ENCODE data around the gene STX8. TPM values are rescaled to one million over a fixed set of nuclear protein-coding genes. Genes with fewer than 3 reads are reported as not detected.

Gene STX8
- total and polyA plus RNA-seq, 9 of the 15 experiments (the other 6 are each of a cell fraction or from before 2014, with no cell fraction given): 14.6 to 42.5 (median 22.1) TPM

GRCh38 chr17:9435165-9435564 lies 140.5 kb downstream of the STX8 start:
- ATAC-seq (no peak), DNase-seq (ENCODE audit: extremely low read depth in 1 of 4, low spot score in 3 of 4) (no peak), FAIRE-seq (no peak)
- Histone ChIP-seq H3K9ac (ENCODE audit: insufficient read depth in 1 of 2, low read depth in 2 of 2, low read length in 2 of 2) (no peak overlapping the region), H3K27ac (ENCODE audit: extremely low read depth, low read depth, low read length) (no peak overlapping the region), H3K9me1 (ENCODE audit: control insufficient read depth, insufficient read depth, low read length) (no peaks in the 10 kb centered on the region), H3K9me3 (replicated peaks; ENCODE audit: control insufficient read depth, insufficient read depth, low read depth, low read length) (no peaks in the 10 kb centered on the region), H3K4me1 (replicated peaks in 1 of 2; ENCODE audit: control insufficient read depth in 2 of 2, insufficient read depth in 2 of 2, low read length in 2 of 2) (no peaks in the 10 kb centered on the region), H2AFZ (ENCODE audit: low read depth, low read length) (no peak overlapping the region), H3K79me2 (ENCODE audit: control insufficient read depth, insufficient read depth, low read length) (no peaks in the 10 kb centered on the region), H3K4me2 (ENCODE audit: insufficient read depth, low read length) (no peak overlapping the region), H3K27me3 (ENCODE audit: control insufficient read depth in 2 of 2, insufficient read depth in 2 of 2, low read length in 2 of 2) (no peaks in the 10 kb centered on the region), H3K4me3 (no peak overlapping the region), H4K20me1 (replicated peaks; ENCODE audit: control insufficient read depth, insufficient read depth, low read length) (no peaks in the 10 kb centered on the region), H3K36me3 (ENCODE audit: control insufficient read depth, insufficient read depth, low read length) (no peaks in the 10 kb centered on the region)
- no TSS peak for BruUV-seq (replicated peaks)
- CTCF ChIA-PET (ENCODE audit: low intra/inter-chr PET ratio): no interaction called here
- intact Hi-C loops (cut with micrococcal nuclease) (no loop called here), in situ Hi-C loops (cut with MboI) (no loop called here)
- POLR2A ChIA-PET: no interaction called here
- 9% methylated on average over 5 of the region's 6 CpGs for WGBS (ENCODE audit: insufficient coverage, low coverage, missing lambda C conversion rate)
- TF ChIP-seq ZNF184 (CRISPR knock-in tag; IDR thresholded peaks at IDR 0.05) (no peak), PHB (CRISPR knock-in tag; IDR thresholded peaks at IDR 0.05) (no peak), TCF7L2 (IDR thresholded peaks at IDR 0.05; ENCODE audit: low read depth, low read length) (no peak), ETV6 (IDR thresholded peaks at IDR 0.05; ENCODE audit: borderline replicate concordance in 1 of 2, low read depth in 2 of 2, low read length in 1 of 2) (no peak), ETV6 (CRISPR knock-in tag; IDR thresholded peaks at IDR 0.05; ENCODE audit: borderline replicate concordance) (no peak), NONO (IDR thresholded peaks at IDR 0.05; ENCODE audit: low read depth in 2 of 2, low read length in 1 of 2) (no peak), RHOXF2B (CRISPR knock-in tag; conservative IDR thresholded peaks at IDR 0.05) (no peak), TOE1 (IDR thresholded peaks at IDR 0.05; ENCODE audit: borderline replicate concordance) (no peak), TOE1 (CRISPR knock-in tag; IDR thresholded peaks at IDR 0.05; ENCODE audit: borderline replicate concordance, low read depth) (no peak), ZNF444 (CRISPR knock-in tag; IDR thresholded peaks at IDR 0.05) (no peak), ZNF174 (CRISPR knock-in tag; IDR thresholded peaks at IDR 0.05) (no peak), NRF1 (conservative IDR thresholded peaks at IDR 0.05 in 1 of 2, IDR thresholded peaks at IDR 0.05 in 1 of 2) (no peak), NR2C1 (IDR thresholded peaks at IDR 0.05) (no peak), NR2C1 (tag; IDR thresholded peaks at IDR 0.05) (no peak), OTX1 (CRISPR knock-in tag; IDR thresholded peaks at IDR 0.05) (no peak), JUN (IDR thresholded peaks at IDR 0.05; ENCODE audit: borderline replicate concordance, low read depth, low read length) (no peak), JUN (CRISPR knock-in tag; IDR thresholded peaks at IDR 0.05; ENCODE audit: borderline replicate concordance) (no peak), LEF1 (IDR thresholded peaks at IDR 0.05) (no peak), POLR2A (conservative IDR thresholded peaks at IDR 0.05) (no peak)
- TF ChIP-seq, protein P1, sequence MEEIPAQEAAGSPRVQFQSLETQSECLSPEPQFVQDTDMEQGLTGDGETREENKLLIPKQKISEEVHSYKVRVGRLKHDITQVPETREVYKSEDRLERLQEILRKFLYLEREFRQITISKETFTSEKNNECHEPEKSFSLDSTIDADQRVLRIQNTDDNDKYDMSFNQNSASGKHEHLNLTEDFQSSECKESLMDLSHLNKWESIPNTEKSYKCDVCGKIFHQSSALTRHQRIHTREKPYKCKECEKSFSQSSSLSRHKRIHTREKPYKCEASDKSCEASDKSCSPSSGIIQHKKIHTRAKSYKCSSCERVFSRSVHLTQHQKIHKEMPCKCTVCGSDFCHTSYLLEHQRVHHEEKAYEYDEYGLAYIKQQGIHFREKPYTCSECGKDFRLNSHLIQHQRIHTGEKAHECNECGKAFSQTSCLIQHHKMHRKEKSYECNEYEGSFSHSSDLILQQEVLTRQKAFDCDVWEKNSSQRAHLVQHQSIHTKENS (CRISPR knock-in tag; IDR thresholded peaks at IDR 0.05): no peak
